Measurements from ENCODE around the gene DSG3.
"Not testable (repeated sequence)": the region's sequence is repeated elsewhere in the genome, so short reads cannot be mapped to it uniquely, and the experiment has no call there.

DSG3 gene

DNA sequence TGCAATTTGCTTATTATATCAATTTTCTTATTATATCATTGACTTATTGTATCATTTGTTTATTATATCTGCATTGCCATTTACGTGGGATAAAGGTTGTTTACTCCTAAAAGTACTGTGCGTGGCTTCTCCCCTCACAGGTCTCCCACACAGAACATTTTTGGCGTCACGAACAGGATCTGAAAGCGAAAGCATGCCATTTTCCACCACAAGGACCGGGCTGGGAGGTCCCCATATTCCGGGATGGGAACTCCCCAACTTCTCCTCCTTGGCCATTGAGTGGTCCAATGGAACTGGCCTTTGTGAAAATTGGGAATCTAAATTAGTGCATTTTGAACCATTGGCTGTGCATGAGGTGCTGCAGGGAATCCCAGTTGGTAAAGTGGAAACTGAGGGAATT, 45.6 kb downstream of the DSG3 start:
- DNase-seq: no peak

DNA sequence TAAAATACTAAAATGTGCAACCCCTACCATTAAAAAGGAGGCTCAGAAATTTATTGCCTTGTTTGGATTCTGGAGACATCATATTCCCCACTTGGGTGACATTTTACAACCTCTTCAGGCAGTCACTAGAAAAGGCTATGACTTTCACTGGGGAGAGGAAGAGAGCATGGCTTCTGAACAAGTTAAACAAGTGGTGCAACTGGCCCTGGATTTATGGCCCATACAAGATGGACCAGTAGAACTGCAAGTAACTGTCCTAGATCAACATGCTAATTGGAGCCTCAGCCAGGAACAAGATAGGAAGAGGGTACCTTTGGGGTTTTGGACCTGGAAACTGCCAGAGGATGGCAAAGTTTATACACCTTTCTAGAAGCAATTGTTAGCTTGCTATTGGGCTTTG, 46.4 kb downstream of the DSG3 start:
- no peak for DNase-seq

DNA sequence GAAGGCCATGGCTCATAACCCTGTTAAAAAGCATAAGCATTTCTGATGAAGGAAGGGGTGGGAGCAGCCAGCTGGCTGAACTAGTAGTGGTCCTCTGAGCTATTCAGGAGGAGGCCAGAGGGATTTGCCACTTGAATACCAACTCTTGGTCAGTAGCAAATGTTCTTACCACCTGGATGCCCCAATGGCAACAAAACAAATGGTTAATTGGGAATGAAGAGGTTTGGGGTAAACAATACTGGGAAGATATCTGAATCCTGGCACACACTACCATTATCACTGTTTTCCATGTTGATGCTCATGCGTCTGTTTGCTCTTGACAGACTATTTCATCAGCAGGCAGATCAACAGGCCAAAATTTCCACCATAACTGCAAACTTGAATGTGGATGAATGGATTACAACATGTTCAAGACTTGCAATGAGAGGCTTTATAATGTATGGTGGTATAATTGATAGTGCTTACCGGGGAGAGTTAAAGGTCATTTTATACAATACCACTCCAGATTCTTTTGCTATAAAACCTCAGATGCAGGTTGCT, 47.2 kb downstream of the DSG3 start:
- DNase-seq: not testable (repeated sequence)

DNA sequence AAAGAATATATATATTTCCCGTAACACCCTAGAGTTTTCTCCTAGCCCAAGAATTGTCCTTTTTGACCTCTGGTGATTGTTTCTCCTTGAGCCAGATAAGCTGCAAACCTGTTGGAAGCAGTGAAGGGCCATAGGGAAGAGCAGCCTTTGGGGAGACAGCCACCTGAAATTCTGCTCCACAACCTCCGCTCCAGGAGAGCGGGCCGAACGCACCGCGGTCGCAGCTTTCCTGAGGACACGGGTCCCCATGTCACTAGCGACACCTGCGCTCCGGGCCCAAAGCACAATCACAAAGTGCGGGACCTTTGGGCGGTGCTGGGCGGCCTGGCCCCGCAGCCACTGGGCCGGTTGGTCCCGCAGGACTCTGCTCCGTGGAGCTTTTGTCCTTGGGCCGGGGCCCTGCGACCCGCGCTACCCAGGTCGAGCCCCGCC, 49.9 kb downstream of the DSG3 start:
- no peak for DNase-seq

DNA sequence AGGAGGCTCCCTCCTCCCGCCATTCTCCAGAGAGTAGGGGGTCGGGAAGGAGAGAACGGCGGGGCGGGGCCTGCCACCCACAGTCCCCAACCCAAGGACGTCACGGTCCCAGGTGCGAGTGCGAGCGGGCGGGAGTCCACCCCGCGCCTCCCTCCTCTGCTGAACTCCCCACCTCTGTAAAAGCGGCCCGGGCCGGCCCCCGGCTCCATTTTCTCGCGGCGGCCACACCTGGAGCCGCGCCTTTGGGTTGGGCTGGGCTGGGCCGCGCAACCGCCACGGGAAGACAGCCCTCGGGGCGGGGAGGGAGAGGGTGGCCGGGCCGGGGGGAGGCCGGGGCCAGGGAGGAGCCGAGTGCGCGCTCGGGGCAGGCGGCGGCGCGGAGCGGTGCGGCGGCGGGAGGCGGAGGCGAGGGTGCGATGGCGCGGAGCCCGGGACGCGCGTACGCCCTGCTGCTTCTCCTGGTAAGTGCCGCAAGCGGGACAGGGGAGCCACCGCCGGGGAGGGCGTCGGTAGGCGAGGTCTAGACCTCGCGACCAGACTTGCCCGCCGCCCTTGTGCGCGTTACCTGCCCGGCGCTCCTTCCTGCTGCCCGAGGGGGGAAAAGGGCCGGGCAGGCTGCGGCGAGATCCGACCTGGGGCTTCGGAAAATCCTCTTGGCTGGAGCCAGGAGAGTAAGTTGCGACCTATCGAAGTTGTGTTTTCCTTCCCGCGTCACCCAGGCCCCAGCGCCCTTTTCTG, 50.5 kb downstream of the DSG3 start, which contains the start of gene DSG2:
Gene DSG2, plus strand, starts transcription at position 342 of the 738 bp plus-strand sequence. Its CDS starts 75 bp downstream, at position 417.
- DNase-seq: no peak

DNA sequence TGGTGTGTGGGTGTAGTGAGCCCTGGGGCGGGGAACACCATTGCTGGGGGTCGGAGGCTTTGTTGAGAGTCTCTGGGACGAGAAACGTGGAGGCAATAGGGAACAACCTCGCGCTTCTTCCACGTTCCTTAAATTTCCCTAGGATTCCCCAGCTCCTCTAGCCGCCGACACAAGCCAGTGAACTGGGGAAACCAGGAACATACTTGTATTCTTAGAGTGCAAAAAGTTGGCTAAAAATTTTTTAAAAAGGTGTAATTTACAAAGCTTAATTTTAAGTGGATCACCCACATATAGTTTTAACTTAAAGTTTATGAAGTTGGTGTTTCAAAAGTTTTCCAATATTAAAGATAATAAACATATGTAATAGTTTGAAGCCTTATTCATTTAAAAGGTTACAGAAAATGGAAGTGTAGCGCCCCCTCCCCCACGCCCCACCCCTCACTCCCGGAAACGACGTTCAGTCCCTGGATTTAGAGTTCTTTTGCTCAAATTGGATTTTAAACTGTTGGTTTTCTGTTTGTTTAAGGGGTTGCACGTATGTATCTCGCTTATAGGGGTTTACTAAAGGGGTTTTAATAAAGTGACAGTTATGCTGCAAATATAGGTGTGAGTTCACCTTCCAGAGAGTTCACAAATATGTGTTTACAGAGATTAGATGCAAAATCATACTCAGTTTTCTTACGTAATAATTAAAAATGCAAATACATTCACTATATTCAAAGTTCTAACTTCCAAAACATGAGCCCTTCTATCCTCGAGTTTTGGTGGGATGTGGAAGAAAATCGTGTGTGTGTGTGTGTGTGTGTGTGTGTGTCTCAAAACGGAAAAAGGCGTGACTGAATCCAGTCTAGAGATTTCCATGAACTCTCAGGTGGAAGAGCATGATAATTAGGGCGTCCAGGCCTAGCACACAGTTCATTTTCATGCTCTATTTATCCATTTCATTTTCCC, 51.3 kb downstream of the DSG3 start:
- DNase-seq: no peak

DNA sequence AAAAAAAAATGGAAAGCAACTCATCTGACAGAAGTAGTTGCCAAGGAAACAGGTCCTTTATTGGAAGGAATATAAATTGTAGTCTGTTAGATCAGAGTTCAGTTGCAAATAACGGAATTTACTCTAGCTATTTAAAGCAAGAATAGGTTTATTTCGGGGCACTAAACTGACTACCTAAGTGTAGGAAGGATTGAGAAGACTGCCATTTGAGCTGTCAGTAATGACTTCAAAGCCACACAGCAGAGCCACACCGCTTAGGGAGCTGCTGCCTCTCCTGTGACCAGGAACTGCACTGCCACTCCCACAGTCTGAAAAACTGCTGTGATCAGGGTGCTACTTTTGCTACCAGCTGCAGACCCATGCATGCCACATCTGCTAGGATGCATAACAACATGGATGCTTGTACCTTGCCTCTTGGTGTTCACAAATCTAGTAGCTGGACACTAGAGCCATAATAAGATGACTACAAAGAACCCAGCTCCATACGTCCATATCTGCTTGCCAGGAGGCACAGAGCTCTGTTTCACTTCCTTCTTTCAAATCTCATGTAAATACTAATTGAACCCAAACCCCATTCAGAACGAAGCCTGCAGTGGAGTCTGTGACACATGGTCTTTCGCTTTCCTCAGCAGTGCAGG, 52.6 kb downstream of the DSG3 start:
- no peak for DNase-seq

DNA sequence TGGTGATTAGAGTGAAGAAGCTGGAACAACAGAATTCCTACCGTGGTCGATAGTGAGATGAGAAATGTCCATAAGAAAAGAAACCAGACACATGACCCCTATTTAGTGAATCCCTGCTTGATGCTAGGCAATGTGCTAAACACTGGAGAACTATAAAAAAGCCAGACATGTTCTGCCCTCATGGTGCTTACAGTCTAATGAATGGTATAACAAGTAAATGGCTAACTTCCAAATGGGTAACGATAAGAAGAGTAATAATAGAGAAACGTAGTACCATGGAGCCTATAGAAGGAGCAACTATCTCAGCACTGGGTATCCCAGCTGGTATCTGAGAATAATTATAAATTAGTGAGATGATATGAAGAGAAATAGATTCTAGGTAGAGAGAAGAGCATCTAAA, 55.5 kb downstream of the DSG3 start:
- DNase-seq: no peak

DNA sequence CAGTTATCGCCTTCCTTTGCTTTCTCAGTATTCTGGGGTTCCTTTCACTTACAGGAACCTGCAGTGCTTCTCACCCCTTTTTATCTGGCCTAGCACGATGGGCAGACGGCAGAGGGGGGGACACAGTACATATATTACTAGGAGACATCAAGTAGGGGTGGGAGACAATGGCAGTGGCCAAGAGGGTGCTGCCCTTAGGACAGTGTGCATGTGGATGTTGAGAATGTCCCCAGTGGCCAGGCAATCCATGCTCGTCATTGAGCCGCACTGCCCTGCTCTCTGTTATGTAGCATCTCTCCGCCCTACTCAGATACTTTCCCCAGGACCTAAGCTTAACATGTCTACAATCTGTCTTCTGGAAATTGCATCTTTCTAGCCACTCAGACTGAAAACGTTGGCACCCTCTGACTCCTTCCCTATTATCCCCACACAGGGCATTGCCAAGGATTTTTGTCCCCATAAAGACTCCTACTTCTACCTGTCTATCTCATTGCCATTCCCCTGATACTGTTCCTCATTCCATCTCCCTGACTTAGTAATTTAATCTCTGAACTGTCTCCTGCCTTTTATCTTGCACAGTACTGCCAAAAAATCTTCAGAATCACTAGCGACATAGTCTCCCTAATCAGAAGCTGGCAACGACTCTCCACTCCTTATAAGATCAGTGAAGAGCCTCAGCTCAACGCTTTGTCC, 57.1 kb downstream of the DSG3 start:
- DNase-seq: no peak

DNA sequence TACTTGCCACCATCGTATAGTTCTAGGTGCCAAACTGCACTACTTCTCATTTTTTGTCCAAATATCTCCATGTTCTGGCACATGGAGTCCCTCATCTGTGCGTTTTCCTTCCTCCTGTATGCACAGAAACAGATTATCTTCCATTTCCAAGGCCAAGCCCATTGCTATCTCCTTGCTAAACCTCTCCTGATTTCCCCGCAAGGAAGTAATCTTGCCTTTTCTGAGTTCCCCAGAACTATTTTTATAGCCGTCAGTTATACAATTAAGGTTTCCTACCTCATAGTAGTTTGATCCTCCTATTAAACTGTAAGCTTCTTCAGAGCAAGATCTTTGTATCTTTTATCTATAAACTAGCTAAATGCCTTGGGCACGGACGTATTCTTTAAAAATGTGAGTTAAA, 57.6 kb downstream of the DSG3 start:
- DNase-seq: no peak

DNA sequence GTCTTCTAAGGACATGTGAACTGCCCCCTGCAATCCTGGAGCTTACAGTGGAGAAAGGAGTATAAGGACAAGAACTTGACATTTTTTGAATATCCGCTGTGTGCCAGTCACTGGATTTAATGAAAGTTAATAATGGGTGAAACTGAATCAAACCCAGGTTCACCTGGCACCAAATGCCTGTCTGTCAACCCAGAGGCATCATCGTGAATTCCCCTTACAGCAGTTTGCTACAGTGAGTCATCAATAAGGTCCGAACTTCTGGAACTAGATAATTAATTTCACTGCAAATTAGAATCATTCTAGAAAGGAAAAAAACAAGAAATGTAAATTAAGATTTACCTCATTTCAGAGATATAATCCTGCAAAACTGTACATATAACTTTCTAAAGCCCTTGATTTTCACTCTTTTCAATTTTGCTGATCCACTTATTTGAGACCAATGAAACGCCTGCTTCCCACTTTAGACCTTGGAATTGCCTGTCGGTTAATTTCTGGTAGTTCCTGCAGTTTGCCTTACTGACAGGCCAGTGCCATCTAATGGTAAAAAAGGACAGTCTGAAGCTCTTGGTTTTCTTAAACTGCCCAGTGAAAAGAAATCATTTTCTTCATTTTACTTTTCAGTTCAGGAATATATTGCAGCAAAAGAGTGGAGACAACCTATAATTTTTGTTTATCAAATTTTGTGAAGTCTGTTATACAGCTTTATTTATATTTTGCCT, 58.6 kb downstream of the DSG3 start:
- DNase-seq: no peak

DNA sequence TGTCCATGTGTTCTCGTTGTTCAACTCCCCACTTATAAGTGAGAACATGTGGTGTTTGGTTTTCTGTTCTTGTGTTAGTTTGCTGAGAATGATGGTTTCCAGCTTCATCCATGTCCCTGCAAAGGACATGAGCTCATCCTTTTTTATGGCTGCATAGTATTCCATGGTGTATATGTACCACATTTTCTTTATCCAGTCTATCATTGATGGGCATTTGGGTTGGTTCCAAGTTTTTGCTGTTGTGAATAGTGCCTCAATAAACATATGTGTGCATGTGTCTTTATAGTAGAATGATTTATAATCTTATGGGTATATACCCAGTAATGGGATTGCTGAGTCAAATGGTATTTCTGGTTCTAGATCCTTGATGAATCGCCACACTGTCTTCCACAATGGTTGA, 59.6 kb downstream of the DSG3 start:
- DNase-seq: not testable (repeated sequence)

DNA sequence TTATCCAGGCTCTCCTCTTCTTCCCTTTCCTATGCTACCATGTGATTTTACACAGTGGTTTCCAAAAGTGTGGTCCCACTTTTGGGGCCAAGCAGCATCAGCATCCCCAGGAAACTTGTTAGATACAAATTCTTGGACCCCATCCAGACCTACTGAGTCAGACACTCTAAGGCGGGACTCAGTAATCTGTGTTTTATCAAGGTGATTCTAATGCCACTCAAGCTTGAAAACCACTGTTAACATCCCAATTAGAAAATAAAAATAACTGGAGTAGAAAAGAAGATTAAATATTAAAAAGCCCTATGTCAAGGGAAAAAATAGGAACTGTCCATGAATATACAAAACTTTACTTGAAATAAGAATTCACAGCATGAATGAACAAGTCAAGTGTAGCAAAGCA, 61.2 kb downstream of the DSG3 start:
- DNase-seq: no peak

DNA sequence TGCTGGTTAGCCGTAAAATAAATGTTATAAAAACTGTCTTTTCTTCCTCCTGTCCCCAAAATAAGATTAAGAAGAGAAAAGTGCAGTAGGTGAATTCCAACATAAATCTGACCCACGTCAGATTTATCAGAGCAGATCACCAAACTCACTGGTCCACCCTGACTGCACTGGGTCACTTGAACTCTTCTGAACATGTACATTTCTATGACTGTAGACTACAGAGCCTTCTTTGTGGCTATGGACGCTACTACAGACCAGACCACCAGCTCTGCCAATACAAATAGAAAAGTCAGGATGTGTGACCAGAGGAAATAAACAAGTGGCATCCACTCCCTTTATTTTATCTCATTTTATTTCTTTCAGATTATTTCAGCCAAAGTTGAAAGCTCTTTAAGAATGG, 62.0 kb downstream of the DSG3 start:
- DNase-seq: no peak

DNA sequence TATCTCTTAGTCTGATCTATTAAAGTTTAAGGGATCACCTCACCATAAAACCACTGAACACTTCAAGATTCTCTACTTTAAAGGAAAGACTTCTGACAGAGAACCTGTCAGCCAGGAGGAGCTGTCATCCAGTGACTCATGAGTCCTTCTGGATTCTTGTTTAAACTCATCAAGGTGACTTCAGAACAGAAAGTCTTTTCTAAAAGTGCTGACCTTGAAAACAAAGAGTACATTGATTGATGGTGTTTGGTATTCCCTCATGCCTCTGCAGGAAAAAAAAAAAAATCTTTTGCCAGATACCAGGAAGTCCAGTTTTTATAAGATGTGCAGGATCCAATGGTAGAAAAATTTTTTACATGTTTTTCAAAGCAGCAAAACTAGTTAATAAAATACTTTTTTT, 62.8 kb downstream of the DSG3 start:
- DNase-seq: no peak

DNA sequence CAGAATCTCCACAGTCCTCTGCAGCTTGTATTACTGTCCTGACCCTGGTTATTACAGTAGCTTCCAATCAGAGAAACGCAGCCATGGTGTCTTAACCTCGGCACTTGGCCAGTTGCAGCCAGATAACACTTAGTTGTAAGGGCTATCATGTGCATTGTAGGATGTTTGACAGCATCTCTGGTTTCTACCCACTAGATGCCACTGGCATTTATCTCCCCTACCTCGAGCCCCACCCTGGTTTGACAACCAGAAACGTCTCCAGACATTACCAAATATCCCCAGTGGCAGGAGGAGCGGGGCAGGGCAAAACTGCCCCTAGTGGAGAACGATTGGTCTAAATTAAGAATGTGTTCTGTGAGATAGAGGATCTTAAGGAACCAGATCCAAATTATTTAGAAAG, 63.6 kb downstream of the DSG3 start:
- DNase-seq: no peak

DNA sequence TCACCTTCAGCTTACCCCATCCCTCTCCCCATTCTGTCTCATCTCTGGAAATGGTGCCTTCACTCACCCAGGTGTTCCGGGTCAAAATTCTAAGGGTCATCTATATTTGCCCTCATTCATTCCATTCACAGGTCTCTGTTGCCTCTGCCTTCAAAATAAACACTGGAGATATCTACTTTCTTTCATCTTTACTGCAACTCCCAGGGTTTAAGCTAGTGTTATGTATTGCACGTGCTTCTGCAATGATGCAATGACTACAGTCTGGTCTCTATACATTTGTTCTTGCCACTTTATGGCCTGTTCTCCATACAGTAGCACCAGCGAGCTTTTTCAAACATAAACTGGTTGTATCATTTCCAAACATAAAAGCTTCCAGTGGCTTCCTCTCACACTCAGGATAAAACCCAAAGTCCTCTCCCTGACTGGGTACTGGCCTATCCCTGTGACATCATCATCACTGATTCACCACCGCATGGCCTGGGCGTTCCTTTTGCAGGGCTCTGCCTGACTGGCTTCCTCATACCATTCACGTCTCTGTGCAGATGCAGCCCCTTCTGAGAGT, 64.7 kb downstream of the DSG3 start:
- no peak for DNase-seq

DNA sequence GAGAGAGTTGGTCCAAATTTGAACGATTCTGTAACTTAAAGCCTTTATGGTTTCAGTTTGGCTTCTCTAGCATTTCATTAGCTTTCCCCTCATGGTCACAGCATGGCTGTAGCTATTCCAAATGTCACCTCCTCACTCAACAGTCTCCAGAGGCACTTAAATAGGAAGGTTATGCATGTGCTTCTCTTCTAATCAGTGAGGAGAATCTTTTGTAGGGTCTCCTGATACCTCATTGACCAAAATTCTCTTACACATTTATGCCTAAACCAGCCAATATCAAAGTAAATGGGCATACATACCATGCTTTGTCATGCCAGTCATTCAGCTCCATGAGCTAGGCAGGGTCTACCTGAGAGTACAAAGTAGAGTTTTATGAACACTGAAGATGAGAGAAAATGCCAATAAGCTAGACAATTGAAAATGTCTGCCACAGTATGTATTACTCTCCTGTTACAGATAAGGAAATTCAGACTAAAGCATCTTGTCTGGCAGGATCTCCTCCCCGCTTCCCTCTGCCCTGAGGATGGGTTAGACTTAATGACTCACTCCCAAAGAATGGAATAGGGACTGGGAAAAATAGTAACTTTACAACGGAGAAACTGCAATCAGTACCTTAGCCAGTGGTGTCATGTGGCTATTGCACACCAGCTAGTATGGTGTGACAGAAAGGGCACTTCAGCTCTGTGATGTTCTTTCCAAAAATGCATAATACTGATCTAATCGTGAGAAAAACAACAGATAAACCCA, 65.8 kb downstream of the DSG3 start:
- no peak for DNase-seq

DNA sequence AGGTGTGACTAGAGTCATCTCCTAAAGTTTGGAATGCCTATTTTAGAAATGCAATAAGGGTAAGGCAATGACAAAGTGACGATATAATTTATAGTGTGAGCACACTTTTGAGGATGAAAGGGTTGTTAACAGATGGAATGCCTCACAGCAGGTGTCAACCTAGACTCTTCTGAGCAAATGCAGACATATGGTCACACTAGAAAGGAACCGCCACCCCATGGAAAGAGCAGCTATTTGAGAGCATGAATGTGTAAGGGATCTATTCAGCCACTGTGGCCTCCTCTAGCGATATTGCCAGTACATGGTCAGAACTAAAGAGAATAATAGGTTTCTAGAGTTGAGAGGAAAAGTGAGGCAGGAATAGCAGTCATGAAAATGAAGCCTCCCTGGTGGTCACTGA, 68.9 kb downstream of the DSG3 start:
- DNase-seq: no peak

DNA sequence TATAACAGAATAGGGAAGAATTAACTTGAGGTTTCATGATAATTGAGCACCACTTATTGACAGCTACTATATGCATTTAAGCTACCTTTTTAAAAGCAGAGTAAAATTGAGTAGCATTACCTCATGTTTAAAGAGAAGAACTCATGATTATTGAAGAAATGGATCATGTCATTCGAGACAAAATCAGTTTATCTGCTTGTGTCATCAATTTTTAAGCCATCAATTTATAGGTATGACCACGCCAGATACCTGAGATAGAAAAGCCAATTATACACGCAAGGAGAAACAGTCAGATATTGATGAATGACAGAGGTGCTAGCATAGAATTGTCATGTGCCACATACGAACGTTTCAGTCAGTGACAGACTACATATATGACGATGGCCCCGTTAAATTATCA, 78.8 kb downstream of the DSG3 start:
- DNase-seq: no peak

All from activated naive CD4-positive, alpha-beta T cell treated with Interleukin-2 at 50 U/mL for 16 hours (primary cell).